GM18873 (cell line): ENCODE measurements around the gene ANKRD29.
"Not testable (repeated sequence)": the region's sequence is repeated elsewhere in the genome, so short reads cannot be mapped to it uniquely, and the experiment has no call there.

Source experiments
- ATAC-seq: cut with Tn5 transposase; IDR thresholded peaks from one replicate; pipeline ENCODE4 v1.9.1; 2021; ENCODE audit warnings: mild to moderate bottlenecking, moderate library complexity, moderate number of reproducible peaks; ENCODE audit not compliant: unreplicated experiment, low FRiP score

Gene ANKRD29

DNA sequence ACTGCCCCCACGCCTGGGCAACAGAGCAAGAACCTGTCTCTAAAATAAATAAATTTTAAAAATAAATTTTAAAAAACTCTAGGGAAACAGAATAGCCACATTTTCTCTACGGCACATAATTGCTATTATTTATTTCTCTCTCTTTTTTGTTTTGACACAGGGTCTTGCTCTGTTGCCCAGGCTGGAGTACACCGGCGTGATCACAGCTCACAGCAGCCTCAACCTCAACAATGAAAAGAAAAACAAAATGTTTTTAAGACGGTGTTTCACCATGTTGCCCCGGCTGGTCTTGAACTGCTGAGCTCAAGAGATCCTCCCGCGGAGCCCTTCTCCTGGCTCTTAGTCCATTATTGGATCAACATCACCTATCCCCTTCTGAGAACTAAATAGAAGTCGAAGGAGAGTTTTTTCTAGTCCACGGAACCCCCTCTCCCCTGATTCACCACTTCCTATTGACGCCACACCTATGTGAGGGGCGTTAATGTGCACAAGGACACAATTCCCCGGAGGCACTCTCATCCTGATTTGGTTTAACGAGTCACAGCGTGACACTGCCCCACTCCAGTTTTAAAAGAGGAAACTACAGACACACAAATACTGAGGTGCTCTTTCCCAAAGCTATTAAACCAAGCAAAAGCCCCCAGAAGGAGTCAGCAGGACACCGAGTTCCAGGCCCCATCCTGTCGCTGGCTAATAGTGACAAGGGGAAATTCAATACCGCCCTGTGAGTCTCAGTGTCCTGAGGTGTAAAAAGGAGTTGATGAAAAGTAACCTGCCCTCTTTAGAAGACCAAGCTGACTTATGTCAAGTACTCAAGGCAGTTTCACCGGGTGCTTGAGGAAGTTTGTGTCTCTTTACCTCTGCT is 77.5 kb downstream of the ANKRD29 start:
- no peak for ATAC-seq

DNA sequence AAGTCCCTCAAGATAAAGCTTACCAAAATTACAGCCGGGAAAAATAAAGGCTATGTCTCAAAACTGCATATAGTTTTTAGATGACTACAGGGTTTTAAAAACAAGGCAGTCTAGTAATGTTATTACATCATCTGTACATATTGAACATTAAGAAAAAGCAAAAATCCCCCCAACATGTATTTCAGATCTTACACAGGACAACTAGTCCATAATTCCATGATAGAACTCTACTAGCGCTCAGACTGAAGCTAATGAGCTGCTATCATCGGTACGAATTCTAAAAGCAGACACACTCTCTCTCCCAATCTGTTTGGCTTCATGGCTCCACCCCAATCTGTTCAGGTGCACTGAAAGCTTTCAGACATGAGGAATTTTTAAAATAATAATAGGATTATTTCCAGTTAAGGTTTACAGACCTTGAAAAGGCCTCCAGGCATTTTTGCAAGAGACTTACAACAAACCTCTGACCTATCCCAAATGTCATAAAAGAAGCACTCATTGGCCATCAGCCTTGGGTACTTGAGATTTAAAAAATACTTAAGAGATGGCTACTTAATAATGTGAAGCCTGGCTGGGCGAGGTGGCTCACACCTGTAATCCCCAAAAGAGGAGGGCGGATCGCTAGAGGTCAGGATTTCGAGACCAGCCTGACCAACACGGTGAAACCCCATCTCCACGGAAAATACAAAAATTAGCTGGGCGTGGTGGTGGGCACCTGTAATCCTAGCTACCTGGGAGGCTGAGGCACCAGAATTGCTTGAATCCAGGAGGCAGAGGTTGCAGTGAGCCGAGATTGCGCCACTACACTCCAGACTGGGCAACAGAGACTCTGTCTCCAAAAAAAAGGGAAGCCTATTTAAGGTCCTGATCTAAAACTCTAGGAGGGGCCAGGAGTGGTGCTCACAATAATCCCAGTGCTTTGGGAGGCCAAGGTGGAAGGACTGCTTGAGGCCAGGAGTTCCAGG is 78.4 kb downstream of the ANKRD29 start:
- no peak for ATAC-seq

DNA sequence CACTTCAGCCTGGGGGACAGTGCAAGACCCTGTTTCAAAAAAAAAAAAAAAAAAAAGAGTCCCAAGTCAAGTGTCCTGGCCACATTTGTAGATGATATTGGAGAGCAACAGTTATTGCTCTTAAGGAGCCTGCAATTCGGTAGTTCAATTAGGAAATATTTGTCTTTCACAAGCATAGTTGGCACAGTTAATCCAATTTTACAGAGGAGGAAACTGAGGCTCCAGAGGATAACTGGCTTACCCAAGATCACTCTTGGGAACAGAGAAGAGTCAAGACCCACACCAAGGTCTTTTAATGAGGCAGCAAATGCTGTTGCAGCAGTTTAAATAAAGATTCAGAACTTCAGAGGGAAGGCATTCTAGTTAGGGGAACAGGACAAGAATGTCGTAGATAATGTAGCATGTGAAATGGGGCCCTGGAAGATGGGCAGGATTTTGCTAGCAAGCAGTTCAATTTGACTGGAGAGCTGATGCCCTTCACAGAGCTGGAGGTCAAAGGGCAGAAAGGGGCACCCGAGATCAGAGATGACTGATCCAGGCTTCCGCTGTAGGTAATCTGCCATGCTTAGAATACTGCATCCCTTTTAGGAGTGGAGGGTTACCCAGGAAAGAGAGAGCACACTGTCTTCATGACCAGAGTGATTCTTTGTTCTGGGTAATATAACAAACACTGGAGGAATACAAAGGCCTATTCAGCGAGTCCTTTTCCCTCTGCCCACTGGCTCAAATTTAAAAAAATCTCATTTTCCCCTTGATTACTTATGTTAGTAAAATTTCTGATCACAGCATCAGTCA is 79.4 kb downstream of the ANKRD29 start:
- no peak for ATAC-seq

DNA sequence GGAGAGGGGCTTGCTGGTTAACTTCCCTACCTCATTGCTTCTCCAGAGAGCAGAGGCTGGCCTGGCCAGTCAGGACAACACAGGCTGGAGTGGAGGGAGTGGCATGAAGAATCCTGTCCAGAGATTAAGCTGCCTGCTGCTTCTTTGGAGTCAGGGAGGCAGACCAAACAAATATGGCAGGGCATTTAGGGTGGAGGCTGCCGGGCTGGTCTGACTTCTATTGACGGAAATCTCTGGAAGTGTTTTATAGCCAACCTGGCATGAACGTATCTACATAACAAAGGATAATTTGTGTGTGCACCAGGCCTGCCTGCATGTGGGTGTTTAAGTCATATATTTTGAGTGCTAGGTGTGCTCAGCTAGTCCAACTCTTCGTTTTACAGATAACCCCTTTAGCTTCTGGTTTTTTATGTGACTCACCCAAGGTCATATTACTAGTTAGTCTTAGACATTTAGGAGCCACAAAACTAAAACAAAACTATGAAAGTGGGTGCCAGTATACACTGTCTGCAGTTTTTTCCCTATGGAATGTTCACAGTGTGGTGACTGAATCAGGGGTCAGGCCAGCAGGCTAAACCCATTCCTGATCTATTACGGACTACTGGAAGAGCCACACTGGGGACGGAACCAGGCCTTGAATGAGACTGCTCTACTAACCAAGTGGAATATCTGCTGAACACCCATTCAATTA is 81.9 kb downstream of the ANKRD29 start:
- no peak for ATAC-seq

DNA sequence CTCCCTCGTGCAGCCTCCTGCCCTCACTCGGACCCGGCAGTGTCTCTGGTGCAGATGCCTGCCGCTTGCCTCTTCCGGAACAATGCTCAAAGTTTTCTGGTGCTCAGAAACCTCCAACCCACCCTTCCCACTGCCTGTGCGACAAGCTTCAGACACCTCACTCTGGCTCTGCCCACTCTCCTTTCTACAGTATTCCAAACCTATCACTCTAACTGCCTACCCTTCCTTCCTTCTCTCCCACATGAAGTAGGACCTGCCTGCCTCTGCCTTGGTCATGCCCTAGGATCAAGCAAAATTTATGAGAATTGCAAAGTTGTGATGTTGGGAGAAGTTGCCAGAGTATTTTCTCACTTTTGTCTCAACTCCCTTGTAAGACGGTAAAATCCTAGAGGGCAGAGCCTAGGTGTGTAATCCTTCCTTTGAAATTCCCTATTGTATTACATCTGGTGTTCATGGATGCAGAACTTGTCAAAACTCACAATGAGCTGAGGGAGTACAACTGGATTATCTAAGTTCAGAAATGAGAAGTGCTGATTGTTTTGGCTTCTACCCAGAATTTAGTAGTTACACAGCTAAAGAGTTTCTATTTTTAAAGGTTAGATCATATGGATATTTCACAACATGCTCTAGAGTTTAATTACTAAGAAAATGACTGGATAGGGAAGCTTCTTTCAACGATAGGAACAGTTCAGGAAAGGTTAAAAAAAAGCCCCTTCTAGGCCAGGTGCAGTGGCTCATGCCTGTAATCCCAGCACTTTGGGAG is 83.6 kb downstream of the ANKRD29 start:
- ATAC-seq = no peak

DNA sequence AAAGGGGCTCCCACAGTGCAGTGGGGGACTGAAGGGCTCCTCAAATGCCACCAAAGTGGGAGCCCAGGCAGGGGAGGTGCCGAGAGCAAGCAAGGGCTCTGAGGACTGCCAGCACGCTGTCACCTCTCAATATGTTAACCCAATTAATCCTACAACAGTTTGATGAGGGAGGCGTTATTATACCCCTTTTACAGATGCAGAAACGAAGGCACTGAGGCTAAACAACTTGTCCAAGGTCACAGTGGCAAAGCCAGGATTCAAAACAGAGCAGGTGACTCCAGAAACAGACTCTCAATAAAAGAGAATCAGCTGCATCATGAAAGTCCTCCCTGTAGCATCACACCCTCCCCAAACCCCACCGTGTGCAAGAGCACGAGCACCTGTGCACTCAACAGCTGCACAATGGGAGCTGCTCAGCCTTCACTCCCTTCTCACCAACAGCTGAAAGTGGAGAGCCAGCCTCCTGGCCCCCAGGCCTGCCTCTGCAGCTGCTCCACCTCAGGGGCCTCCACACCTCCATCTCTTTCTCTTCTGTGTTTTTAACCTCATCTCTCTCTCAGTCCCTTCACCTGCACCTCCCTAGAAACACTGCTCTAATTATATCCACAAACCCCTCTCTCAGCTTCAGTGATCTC is 84.5 kb downstream of the ANKRD29 start:
- no peak for ATAC-seq

DNA sequence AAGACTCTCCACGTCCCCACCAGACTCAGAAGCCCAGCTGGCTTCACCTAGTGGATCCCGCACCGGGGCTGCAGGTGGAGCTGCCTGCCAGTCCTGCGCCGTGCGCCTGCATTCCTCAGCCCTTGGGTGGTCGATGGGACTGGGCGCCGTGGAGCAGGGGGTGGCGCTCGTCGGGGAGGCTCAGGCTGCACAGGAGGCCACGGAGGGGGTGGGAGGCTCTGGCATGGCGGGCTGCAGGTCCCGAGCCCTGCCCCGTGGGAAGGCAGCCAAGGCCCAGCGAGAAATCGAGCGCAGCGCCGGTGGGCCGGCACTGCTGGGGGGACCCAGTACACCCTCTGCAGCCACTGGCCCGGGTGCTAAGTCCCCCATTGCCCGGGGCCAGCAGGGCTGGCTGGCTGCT is 85.2 kb downstream of the ANKRD29 start:
- not testable (repeated sequence) for ATAC-seq

DNA sequence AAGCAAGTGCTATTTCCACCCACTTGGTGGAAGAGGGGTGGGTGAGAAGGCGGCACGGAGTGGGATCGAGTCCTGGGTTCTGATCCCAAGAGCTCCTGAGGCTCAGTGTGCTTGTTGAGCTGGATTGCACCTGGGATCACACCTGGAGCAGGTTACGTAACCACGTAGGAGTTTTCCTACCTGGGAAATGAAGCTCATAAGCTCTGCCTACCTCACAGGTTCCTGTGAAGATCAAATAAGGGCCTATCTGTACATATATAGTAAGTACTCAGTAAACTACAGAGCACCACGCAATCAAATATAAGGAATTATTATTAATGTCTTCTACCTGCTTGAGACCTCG is 87.4 kb downstream of the ANKRD29 start:
- no peak for ATAC-seq

DNA sequence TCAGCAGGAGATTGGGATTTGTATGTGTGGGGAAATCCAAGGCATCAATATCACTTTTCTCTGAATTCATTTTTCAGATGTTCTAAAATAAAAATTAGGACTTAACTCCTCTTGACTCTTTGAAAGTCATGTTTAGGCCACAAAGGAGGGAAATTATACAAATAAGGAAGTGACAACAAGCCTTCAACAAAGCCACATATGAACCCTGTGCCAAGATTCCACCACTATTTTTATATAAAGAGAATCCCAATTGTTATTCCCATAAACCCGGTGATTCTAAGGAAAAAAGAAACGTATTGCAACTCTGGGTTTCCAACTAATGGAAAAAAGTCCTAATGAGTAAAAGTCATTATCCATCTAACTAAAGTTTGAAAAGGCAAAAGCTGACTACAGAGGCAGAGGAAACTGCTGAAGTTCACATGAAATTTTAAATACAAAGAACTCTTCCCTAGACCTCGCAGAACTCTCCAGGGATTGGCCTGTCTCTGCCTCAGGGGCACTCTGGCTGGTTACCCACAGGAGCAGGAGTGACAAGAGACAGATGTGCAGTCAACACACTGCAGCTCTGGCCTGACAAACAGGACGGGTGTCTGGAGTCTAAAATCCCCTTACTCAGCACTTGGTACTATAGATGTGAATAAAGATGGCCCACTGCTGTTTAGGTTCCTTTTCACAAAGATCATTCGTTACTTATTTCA is 88.0 kb downstream of the ANKRD29 start:
- ATAC-seq = no peak

DNA sequence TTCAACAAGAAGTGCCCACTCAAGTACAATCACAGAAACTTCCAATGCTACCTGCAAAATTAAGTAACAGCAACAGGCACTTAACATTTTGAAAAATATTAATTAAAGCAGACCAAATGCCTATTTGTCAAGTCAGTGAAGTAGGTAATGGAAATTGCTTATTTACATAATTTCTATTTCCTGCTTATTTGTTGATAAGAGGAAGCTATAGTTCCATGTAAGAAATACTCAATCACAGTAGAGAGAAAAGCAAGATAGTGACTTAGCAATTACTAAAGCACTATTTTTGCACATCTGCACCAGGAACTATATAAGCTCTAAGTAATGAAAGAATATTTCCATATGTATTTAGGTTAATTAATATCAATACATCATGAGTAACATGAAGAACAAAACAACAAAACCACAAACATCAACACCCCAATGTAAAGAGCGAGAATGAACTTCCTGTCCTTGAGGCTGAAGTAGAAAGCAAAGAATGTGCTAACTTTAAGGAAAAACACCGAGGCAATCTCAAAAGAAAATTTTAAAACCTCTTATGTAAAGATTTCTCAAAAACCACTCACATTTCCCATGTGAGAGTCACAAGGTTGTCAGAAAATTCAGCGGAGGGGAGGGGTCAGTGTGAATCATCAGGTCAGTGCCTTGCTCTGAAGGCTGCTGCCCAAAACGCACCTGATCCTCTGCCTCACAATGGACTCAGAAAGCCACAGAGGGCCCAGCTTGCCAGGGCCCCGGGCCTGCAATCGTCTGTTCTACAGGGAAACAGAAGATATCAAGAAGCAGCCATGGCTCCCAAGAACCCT is 88.9 kb downstream of the ANKRD29 start:
- no peak for ATAC-seq

DNA sequence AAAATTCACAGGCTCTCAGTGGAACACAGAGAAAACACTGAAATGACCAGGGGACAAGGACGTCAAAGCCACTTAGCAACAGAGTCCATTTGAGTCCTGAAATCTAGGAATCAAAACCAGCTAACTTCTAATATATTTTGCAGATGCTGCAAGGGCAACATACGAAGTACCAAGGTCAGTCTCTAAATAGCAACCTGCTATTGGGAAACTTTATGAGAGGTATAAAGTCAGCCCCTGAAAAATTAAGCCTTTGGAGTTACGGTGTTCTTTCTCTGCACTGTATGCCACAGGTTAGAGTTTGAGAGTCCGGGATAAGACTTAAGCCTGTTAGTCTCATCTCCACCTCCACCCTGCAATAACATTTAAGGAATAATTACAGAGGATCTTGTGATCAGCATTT is 89.7 kb downstream of the ANKRD29 start:
- ATAC-seq = no peak

DNA sequence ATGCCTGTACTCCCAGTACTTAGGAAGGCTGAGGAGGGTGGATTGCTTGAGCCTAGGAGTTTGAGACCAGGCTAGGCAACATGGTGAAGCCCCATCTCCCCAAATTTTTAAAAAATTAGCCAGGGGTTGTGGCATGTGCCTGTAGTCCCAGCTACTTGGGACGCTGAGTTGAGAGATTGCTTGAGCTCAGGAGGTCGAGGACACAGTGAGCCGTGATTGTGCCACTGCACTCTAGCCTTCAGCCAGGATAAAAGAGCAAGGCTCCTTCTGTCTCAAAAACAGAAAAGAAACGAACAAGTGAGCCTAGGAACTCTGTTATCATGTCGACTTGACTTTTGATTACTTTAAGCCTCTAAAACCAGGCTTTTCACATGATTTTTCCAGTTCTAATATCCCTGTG is 90.1 kb downstream of the ANKRD29 start:
- no peak for ATAC-seq

DNA sequence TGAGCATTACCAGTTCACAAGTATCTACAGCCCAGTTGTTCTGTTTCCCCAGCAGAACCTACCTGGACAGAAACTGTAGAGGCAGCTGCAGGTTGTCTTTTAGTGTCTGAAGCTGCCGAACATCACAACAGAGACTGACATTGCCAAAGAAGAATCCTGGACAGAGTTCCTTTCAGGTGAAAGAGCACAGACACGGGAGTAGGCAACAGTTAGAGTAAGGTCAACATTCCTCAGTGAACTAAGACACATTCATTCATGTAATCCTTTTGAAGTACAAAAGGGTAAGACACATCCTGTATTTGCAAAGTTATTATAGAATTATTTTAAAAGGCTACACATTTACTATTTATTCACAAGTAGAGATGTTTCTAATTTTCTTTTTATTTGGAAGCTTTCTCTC is 90.7 kb downstream of the ANKRD29 start:
- no peak for ATAC-seq

DNA sequence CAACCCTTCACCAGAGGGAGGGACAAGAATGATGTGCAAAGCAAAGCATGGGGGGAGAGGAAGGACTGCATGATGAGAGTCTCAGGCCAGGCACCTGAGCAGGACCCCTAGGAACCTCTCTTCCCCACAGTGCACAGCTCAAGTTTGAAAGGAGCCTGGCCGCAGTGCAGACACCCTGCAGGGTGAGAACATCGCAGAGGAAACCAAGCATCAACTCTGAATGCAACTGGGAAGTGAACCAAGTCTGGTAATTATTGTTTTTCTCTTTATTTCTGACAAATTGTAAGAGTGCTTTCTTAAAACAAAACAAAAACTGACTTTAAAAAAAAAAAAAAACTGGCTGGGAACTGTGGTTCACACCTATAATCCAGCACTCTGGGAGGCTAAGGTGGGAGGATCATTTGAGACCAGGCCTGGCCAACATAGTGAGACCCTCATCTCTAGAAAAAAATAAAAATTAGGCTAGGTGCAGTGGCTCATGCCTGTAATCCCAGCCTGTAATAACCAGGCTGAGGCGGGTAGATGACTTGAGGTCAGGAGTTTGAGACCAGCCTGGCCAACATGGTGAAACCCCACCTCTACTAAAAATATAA is 91.7 kb downstream of the ANKRD29 start:
- no peak for ATAC-seq

DNA sequence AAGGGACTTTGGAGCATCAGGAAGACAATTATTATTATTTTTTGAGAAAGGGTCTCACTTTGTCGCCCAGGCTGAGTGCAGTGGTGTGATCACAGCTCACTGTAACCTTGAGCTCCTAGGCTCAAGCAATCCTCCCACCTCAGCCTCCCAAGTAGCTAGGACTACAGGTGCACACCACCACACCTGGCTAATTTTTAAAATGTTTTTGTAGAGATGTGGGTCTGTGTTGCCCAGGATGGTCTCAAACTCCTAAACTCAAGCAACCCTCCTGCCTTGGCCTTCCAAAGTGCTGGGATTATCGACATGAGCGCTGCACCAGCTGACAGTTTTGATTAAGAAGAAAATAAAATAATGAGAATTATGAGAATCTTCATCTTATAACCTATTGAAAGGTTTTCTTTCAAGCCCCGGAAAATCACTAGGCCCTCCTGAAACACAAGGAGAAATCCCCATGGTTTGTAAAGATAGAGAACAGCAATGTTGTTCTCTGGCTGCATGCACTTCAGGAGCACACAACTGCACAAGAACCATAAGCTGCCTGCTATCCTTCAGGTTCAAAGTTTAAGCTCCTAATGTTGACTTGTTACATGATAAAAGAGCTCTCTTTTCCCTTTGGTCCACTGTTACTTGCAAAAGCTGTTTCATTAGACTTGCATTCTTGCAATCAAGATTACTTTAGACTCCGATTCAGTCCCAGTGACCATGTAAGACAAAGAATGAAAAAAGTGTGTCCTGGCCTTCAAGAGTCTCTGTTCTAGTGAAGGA is 93.2 kb downstream of the ANKRD29 start:
- ATAC-seq = no peak
